HK-2 (cell line): ENCODE measurements around the gene CAND1.
"Not testable (repeated sequence)": the region's sequence is repeated elsewhere in the genome, so short reads cannot be mapped to it uniquely, and the experiment has no call there.

Experiments
- DNase-seq: peaks from one replicate; pipeline ENCODE4 v3.0.0-alpha.2; 2018; ENCODE audit not compliant: unreplicated experiment

Gene CAND1

DNA sequence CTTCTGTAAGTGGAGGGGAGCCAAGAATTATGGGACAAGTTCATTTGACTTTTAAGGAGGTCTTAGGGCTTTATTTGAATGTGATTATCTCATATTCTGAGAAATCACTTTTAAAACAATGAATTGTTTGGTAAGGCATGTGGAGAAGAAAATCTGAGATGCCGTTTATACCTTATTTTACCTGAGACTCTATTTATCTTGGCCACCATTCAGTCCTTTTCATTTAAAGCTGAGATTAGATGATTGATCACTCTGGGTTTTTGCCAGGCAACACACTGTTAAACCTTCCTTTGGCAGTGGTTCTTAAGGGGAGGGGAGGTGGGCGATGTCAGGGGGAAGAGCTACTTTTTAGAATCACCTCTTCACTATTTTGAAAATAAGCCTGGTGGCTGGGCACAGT, 11.4 kb downstream of the CAND1 start:
- no peak for DNase-seq

DNA sequence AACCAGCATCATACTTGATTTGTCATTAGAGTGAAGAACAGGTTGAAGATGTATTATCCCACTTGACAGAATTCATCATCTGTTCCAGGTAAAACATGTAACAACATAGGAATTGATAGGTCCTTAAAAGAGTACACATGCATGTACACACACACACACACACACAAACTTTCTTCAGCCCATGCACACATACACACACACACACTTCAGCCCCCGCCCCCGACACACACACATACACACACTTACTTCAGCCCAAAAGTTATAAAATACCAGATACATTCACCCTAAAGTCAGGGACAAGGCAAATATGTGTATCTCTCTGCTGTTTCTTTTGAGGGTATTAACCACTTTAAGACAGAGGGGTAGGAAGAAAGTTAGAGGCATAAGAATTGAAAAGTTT, 15.4 kb downstream of the CAND1 start:
- no peak for DNase-seq

DNA sequence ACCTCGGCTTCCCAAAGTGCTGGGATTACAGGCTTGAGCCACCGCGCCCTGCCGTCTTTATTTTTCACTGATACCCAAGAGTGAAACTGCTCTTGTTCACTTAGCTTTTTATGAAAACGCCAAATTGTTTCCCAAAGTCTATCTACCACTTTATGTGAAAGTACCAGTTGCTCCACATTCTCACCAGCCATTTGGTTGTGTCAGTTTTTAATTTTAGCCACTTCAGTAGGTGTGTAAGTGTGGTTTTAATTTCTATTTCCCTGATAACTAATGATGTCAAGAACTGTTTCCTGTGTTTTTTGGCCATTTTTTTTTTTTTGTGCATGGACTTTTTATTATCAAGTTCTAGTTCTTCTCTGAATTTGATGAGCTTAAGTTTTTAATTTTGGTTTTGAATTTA, 17.1 kb downstream of the CAND1 start:
- no peak for DNase-seq

DNA sequence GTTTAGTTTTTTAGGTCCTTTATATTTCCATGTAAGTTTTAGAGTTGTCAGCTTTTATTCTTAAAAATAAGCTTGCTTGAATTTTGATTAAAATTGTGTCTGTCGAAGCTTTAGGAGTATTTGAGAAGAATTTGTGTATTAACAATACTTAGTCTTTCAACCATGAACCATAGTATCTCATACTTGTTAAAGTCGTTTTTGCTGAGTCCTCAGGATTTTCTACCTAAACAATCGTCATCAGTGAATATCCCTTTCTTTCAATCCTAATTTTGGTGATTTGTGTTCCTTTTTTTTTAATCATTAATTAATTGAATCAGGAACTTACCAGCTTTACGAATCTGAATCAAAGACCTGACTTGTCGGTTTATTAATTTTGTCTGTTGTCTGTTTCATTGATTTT, 18.2 kb downstream of the CAND1 start:
- no peak for DNase-seq

DNA sequence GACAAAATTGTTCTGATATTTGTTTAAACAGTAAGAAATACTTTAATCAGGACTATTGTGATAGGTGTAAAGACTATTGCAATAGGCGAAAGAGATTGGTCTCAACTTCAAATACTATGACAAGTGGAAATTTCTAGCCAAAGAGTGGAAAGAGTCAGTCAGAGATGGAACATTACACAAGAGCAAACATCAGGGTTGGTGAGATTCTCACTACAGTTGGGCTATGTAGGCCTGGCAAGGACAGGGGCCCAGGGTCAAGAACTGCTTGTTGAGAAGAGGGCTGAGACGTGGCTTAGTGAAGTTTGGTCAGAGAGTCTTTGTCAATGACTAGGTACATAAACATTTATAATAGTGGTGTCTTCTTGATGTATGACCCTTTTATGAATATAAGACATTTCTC, 19.4 kb downstream of the CAND1 start:
- DNase-seq, result no peak

DNA sequence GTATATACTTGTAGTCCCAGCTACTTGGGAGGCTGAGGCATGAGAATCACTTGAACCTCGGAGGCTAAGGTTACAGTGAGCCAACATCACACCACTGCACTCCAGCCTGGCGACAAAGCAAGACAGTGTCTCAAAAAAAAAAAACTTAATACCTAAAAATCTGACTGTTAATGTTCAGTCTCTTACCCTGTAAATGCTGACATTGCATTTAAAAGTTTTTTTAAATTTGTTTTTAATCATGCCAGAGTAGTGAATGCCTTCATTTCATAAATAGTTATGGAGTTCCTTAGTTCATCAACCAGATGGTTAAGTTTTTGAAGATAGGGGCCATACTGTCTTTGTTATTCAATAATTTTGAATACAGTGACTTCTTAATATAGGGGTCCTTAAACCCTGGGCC, 21.2 kb downstream of the CAND1 start:
- DNase-seq, result no peak

DNA sequence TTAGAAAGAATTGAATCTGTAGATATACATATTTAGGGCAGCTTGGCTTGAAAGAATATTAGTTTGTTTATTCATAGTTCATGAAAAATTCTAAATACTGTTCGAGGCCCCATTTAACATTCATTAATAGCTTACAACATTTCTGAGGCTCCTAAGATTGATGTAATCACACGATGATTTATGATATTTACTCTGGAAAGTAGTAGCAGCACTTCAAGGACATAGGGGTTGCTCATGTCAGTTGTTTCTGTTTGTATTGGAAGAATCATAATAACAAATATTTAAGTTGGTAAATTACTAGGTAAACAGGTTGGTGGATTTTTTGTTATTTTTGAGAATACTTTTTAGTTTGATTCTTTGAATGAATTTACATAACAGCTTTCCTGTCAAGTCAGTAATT, 30.4 kb downstream of the CAND1 start:
- DNase-seq, result no peak

DNA sequence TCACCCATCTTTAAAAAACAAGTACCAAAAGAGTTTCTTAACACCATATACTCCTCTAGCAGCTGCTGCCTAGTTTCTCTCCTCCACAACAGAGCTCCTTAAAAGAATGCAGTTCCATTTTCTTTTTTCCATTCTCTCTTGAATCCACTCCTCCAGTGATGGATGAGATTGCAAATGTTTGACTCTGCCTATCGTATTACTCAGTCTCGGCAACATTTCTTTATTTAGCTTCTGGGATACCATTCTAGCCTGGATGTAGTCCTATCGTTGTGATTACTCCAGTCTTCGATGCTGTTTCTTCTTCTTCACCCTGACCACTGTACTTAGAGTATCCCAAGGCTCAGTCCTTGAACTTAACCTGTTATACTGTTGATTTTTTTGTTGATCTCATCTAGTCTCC, 30.8 kb downstream of the CAND1 start:
- no peak for DNase-seq

DNA sequence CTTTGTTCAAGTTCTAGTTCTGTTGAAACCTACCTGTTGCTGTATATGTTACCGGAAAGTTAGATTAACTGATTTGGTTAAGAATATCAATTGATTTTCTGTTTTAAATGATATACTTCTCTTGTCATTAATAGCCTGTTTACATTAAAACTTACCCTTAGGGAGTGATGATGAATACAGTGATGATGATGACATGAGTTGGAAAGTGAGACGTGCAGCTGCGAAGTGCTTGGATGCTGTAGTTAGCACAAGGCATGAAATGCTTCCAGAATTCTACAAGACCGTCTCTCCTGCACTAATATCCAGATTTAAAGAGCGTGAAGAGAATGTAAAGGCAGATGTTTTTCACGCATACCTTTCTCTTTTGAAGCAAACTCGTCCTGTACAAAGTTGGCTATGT, 33.0 kb downstream of the CAND1 start:
- no peak for DNase-seq

DNA sequence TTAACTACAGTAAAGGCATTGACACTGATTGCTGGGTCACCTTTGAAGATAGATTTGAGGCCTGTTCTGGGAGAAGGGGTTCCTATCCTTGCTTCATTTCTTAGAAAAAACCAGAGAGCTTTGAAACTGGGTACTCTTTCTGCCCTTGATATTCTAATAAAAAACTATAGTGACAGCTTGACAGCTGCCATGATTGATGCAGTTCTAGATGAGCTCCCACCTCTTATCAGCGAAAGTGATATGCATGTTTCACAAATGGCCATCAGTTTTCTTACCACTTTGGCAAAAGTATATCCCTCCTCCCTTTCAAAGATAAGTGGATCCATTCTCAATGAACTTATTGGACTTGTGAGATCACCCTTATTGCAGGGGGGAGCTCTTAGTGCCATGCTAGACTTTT, 36.4 kb downstream of the CAND1 start:
- DNase-seq, result no peak

DNA sequence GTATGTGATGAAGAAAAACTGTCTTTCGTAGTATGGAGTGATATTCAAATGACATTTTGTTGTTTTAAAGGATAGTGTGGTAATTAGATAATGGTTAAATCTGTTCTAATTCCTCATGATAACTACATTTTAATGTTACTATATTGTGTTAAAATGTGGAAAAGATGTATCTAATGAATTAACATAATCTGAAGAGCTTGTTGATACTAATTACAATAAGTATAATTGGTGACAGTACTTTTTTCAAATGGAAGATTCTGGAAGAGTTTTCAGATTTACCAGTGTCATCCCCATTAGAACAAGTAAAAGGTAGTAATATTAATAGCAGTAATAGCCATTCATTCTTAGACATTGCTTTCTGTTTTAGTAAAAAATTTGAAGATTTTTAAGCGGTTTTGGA, 37.6 kb downstream of the CAND1 start:
- no peak for DNase-seq

DNA sequence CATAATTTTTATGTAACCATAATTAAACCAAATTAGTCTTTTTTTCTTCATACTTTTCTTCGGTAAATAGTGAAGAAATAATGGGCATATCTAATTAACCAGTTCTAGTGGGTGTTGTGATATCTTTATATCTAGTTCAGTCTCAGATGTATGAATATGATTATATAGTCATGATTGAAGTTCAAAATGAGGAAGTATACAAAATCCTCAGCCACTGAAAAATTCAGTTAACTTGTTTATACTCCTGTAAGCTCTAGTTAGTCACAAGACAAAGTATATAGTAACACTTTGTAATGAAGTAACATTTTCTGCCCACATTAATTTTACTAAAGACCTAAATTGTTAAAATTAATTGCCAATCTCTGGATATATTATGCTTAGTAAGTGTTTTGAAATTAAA, 46.5 kb downstream of the CAND1 start:
- no peak for DNase-seq

DNA sequence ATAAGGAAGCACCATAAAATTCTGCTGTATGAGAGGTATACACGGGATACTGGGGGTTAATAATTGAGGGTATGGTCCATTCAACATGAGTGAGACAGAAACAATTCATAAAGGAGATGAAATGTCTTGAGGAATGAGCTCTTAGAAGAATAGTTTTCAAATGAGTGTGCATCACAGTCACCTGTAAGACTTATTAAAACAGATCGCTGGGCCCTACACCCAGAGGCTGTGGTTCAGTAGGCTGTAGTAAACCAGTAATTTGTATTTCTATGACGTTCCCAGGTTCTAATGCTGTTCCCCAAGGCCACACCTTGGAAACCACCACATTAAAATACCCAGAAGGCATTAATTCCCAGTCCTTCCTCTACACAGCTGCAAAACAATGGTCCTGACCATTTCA, 49.6 kb downstream of the CAND1 start:
- DNase-seq, result no peak

DNA sequence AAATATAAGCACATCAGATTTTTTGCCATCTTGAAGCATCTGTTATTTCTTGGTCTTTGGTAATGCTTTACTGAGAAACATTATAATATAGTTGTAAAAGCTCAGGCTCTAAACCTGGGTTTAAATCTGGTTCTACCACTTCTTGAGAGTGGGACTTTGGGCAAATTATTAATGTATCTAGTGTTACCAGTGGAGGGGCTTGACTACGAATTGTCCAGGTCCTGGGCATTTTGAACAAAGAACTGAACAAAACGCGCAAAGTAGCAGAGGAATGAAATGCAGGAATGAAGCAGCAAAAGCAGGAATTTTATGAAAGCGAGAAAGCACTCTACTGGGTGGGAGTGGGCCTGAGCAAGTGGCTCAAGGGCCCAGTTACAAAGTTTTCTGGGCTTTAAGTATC, 50.8 kb downstream of the CAND1 start:
- no peak for DNase-seq

DNA sequence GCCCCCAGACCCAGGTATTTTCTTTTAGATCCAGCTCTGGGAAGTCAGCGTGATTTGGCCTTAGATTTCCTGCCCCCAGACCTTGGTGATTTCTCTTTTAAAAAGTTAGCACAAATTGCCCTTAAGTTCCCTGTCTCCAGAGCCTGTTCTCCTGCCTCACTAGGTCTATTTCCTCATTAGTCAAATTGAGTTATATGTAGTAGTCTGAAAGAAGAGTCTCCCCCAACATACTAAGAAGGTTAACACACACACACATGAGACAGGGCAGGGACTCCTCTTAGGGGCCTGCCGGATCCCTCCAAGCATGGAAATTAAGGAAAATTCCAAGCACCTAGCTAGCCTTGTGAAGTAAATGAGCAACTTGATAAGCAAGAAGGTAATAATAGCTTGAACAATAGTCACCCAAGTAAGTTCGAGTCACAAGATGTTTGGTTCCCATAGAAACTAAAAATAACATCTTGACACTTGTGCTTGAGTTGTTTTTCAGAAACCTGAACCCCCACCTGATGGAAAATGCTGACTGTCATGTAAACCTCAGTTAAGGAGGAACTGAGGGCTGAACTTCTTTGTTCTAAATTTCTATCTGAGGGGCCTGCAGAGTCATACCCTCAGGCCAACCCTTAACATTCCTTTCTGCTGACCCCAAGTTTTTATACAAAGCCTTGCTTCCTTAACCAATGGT, 51.6 kb downstream of the CAND1 start:
- DNase-seq, result no peak

DNA sequence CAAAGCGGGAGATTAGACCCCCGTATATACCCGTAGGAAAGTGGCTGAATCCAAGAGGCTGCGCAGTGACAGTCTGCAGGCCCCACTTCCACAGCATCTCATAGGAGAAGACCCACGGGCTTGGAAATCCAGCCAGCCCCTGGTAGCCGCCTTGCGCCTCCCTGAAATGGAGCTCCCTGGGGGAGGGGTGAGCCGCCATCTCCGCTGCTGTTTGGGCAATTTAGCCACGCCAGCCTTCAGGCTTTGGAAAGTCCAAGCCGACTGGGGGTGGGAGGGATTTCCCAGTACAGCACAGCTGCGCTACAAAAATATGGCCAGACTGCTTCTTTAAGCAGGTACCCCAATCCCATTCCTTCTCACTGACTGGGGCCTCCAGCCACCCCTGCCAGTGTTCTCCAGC, 53.4 kb downstream of the CAND1 start:
- DNase-seq, result no peak

DNA sequence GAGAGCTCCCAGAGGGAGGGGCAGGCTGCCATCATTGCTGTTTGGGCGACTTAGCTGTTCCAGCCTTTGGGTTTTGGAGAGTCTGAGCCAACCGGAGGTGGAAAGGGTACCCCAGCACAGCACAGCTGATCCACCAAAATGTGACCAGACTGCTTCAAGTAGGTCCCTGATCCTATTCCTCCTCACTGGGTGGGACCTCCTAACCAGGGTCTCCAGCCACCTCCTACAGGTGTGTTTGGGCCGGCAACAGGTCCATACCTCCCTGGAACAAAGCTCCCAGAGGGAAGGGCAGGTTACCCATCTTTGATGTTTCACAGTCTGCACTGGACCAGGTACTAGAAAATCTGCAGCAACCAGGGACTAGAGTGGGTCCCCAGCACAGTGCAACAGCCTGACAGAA, 53.8 kb downstream of the CAND1 start:
- DNase-seq, result no peak

DNA sequence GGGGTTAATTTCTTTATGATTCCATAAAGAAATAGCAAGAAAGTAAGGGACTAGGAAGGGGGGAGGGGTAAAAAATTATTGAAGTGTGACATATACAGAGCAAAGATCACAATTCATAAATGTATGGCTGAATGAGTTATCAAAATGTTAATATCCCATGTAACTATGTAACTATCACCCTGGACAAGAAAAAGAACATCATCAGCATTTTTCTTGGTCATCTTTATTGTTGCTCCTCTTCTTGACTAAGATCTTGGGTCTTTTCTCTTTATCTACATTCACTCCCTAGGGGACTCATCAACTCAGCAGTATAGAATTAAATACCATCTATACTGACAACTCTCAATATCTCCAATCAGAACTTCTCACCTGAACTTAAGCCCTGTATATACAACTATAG, 57.5 kb downstream of the CAND1 start:
- no peak for DNase-seq

DNA sequence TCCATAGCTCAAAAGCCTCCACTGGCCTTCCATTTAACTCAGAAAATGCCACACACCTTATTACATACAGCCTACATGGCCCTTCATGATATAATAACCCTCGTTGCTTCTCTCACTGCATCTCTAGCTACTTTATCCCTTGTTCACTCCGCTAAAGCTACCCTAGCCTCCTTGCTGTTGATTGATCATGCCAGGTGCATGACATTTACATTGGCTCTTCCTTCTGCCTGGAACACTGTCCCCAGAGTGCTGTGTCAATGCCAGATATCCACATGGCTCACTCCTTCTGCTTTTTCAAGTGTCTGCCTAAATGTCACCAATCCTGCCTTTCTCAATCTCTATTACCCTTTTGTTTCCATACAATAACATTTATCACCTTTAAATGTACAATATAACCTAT, 58.3 kb downstream of the CAND1 start:
- DNase-seq, result no peak

DNA sequence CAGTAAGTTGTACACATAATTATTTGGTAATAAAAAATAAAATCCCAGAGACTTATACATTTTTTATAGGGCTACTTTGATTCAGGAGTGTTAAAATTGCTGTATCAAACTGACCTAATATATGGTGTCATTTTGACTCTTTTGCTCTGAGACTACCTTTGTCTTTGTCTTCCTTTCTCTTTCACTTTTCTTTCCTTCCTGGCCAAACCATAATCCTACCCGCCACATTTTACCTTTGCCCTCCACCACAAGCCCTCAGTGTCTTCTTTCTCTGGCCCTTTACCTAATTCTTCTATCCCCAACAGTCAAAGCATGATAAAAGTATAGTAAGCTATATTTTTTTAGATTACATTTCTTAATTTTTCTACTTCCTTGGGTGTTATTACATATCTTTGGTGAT, 62.0 kb downstream of the CAND1 start:
- no peak for DNase-seq

DNA sequence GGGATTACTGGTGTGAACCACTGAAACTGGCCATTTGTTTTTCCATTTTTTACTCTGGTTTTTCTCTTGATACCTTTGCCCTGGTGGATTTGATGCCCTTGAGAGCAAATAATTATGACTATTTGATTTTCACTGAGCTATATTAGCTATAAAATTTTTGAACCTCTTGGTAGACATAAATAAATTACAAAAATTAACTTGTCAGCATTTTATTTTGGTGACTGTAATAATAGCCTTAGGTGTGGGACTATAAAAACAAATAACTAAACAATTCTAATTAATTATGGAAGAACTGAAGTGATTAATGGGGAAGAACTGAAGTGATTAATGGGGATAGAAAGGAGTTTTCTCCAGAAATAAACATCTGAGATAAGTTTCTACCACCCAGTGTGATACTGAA, 62.7 kb downstream of the CAND1 start:
- no peak for DNase-seq

DNA sequence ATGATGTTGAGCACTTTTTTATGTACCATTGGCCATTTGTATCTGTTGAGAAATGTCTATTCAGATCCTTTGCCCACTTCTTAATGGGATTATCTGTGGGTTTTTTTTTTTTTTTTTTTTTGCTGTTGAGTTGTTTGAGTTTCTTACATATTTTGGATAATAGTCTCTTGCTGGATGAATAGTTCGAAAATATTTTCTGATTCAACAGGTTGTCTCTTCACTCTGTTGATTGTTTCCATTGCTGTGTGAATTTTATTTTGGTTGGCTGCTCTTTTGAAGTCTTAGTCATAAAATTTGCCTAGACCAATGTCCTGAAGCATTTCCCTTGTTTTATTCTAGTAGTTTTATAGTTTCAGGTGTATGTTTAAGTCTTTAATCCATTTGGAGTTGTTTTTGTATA, 64.5 kb downstream of the CAND1 start:
- no peak for DNase-seq

DNA sequence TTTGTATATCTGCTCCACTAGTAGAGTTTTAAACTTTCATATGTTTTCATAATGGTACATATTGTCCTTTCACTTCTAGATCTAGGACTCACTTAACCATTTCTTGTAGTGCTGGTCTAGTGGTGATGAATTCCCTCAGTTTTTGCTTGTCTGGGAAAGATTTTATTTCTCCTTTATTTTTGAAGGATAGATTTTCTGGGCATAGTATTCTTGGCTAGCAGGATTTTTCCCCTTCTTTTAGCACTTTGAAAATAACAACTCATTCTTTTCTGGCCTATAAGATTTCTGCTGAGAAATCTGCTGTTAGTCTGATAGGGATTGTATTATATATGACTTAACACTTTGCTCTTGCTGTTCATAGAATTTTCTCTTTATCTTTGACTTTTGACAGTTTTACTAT, 69.3 kb downstream of the CAND1 start:
- no peak for DNase-seq

DNA sequence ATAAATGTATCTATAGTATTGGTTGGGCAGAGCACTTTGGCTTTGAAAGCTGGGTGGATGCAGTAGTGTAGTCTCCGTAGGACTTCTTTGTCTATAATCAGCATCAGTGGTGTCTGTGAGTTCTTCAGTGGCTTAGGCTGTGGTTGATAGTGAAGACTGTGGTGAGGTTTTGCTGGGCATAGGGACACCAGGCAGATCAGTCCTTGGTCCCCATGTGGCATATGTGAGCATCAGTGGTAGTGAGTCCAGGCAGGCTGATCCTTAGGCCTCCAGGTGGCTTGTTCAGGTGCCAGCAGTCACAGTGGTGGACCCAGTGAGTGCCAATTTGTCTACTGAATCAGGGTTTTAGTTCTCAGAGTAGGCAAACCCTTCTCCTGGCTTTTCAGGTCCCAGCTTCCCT, 70.4 kb downstream of the CAND1 start:
- no peak for DNase-seq

DNA sequence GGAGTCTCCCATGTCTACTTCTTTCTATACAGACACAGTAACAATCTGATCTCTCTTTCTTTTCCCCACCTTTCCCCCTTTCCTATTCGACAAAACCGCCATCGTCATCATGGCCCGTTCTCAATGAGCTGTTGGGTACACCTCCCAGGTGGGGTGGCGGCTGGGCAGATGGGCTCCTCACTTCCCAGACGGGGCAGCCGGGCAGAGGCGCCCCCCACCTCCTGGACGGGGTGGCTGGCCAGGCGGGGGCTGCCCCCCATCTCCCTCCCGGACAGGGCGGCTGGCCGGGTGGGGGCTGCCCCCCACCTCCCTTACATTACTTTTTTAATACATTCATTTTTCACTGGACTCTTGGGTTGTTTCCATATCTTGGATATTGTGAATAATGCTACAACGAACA, 71.9 kb downstream of the CAND1 start:
- DNase-seq, result not testable (repeated sequence)
